Astrocyte (in vitro differentiated cells and primary cell): ENCODE measurements around the gene CSNK2B. TPM values are rescaled to one million over a fixed set of nuclear protein-coding genes. Genes with fewer than 3 reads are reported as not detected.

Experiments used
- DNase-seq: peaks from one replicate; pipeline ENCODE4 v3.0.0-alpha.2; 2010; ENCODE audit warnings: low read depth
- FAIRE-seq: peaks from 2 replicates; lab custom pipeline; 2011; peaks lifted over from hg19 to GRCh38; lab: Jason Lieb, UNC
- H2AFZ ChIP-seq: 2 replicates; pipeline ENCODE4 v1.6.0; 2012; ENCODE audit warnings: low read depth, low read length, inconsistent platforms
- H3K27ac ChIP-seq: 2 replicates; pipeline ENCODE4 v1.5.1; 2011; ENCODE audit warnings: low read depth, low read length, inconsistent platforms
- H3K27me3 ChIP-seq: 2 replicates; pipeline ENCODE4 v1.6.0; 2011; ENCODE audit warnings: low read length, inconsistent platforms; ENCODE audit not compliant: insufficient read depth
- H3K36me3 ChIP-seq: 2 replicates; pipeline ENCODE4 v1.5.1; 2011; ENCODE audit warnings: low read length, inconsistent platforms; ENCODE audit not compliant: insufficient read depth
- H3K4me1 ChIP-seq: 2 replicates; pipeline ENCODE4 v1.5.1; 2011; ENCODE audit warnings: low read length, inconsistent platforms; ENCODE audit not compliant: insufficient read depth
- H3K4me2 ChIP-seq: 2 replicates; pipeline ENCODE4 v1.6.0; 2012; ENCODE audit warnings: low read length, inconsistent platforms
- H3K4me3 ChIP-seq: 2 replicates; pipeline ENCODE4 v1.5.1; 2011; ENCODE audit warnings: low read depth, mild to moderate bottlenecking, low read length, inconsistent platforms; ENCODE audit not compliant: insufficient read depth
- H3K79me2 ChIP-seq: 2 replicates; pipeline ENCODE4 v1.6.0; 2012; ENCODE audit warnings: mild to moderate bottlenecking, low read length, inconsistent platforms; ENCODE audit not compliant: insufficient read depth
- H3K9ac ChIP-seq: 2 replicates; pipeline ENCODE4 v1.6.0; 2012; ENCODE audit warnings: mild to moderate bottlenecking, low read length, inconsistent platforms
- H3K9me3 ChIP-seq: 2 replicates; pipeline ENCODE4 v1.5.1; 2012; ENCODE audit warnings: low read depth, mild to moderate bottlenecking, low read length, inconsistent platforms; ENCODE audit not compliant: insufficient read depth
- H4K20me1 ChIP-seq: 2 replicates; pipeline ENCODE4 v1.6.0; 2012; ENCODE audit warnings: low read length, inconsistent platforms; ENCODE audit not compliant: insufficient read depth
- H3K27ac Mint-ChIP-seq: one replicate; pipeline ENCODE4 v1.8.0; 2021; ENCODE audit warnings: mild to moderate bottlenecking, mixed read lengths; ENCODE audit not compliant: unreplicated experiment
- H3K27me3 Mint-ChIP-seq: one replicate; pipeline ENCODE4 v1.8.0; 2021; ENCODE audit warnings: low read depth, mixed read lengths; ENCODE audit not compliant: unreplicated experiment
- H3K36me3 Mint-ChIP-seq: one replicate; pipeline ENCODE4 v1.8.0; 2021; ENCODE audit warnings: low read depth, mixed read lengths; ENCODE audit not compliant: unreplicated experiment
- H3K4me1 Mint-ChIP-seq: one replicate; pipeline ENCODE4 v1.8.0; 2021; ENCODE audit warnings: low read depth, mixed read lengths; ENCODE audit not compliant: unreplicated experiment
- H3K4me3 Mint-ChIP-seq: one replicate; pipeline ENCODE4 v1.8.0; 2021; ENCODE audit warnings: mild to moderate bottlenecking, moderate library complexity, mixed read lengths; ENCODE audit not compliant: unreplicated experiment
- H3K9me3 Mint-ChIP-seq: one replicate; pipeline ENCODE4 v1.8.0; 2021; ENCODE audit warnings: mild to moderate bottlenecking, mixed read lengths; ENCODE audit not compliant: unreplicated experiment
- EZH2 ChIP-seq: IDR thresholded peaks from 2 replicates; pipeline ENCODE4 v1.6.1; 2012; ENCODE audit warnings: mild to moderate bottlenecking, low read length, inconsistent platforms; ENCODE audit not compliant: insufficient read depth
- total RNA-seq: library from RNA; stranded (reverse); gene quantifications from 2 replicates; pipeline ENCODE4 v1.2.1, GENCODE V29; 2021
- TF ChIP-seq, protein P1 (sequence below): IDR thresholded peaks from 2 replicates; pipeline ENCODE4 v1.5.1; 2011; ENCODE audit warnings: low read depth, mild to moderate bottlenecking, inconsistent platforms, low read length, moderate library complexity; ENCODE audit not compliant: insufficient read depth

The CSNK2B gene
- total RNA-seq, 1 donor from 2014 or later, result 208 TPM

DNA sequence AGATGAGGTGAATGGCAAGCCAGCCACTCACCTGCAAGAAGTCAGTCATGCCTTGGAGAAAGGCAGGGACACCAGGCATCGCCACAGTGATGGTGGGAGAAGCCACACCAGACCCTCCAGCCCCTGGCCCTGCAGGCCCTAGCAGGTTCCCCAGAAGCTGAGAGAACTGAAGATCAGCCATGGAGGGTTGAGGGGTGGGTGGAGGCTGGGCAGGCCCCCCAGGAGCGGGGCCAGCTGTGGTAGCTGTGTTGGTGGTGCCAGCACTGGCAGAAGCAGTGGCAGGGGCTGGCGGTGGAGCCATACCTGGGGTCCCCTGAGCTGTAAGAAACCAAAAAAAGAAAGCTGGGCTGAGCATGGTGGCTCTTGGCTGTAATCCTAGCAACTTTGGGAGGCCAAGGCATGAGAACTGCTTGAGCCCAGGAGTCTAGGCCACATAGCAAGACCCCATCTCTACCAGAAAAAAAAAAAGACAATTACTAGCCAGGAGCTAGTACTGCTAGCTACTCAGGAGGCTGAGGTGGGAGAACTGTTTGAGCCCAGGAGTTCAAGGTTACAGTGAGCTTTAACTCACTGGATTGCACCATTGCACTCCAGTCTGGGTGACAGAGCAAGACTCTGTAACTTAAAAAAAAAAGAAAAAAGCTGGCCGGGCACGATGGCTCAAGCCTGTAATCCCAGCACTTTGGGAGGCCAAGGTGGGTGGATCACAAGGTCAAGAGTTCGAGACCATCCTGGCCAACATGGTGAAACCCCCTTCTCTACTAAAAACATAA, 22.9 kb upstream of the CSNK2B start:
- Histone ChIP-seq H3K36me3 (peaks cover 54% of the 10 kb centered on the region), H3K4me1 (peaks cover 13% of the 10 kb centered on the region), H4K20me1 (peaks cover 34% of the 10 kb centered on the region), H3K9me3 (no peaks in the 10 kb centered on the region), H2AFZ (no peak overlapping the region), H3K27me3 (no peaks in the 10 kb centered on the region), H3K79me2 (peaks cover 3% of the 10 kb centered on the region), H3K4me3 (no peak overlapping the region), H3K27ac (no peak overlapping the region), H3K9ac (no peak overlapping the region), H3K4me2 (no peak overlapping the region)
- H3K27ac Mint-ChIP-seq, result no peak overlapping the region
- DNase-seq, result no peak
- H3K36me3 Mint-ChIP-seq, result peaks cover 28% of the 10 kb centered on the region
- no peak for TF ChIP-seq EZH2
- TF ChIP-seq, protein P1, sequence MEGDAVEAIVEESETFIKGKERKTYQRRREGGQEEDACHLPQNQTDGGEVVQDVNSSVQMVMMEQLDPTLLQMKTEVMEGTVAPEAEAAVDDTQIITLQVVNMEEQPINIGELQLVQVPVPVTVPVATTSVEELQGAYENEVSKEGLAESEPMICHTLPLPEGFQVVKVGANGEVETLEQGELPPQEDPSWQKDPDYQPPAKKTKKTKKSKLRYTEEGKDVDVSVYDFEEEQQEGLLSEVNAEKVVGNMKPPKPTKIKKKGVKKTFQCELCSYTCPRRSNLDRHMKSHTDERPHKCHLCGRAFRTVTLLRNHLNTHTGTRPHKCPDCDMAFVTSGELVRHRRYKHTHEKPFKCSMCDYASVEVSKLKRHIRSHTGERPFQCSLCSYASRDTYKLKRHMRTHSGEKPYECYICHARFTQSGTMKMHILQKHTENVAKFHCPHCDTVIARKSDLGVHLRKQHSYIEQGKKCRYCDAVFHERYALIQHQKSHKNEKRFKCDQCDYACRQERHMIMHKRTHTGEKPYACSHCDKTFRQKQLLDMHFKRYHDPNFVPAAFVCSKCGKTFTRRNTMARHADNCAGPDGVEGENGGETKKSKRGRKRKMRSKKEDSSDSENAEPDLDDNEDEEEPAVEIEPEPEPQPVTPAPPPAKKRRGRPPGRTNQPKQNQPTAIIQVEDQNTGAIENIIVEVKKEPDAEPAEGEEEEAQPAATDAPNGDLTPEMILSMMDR, result no peak
- no peaks in the 10 kb centered on the region for H3K27me3 Mint-ChIP-seq
- no peak overlapping the region for H3K4me3 Mint-ChIP-seq
- H3K9me3 Mint-ChIP-seq, result no peaks in the 10 kb centered on the region
- no peaks in the 10 kb centered on the region for H3K4me1 Mint-ChIP-seq
- no peak for FAIRE-seq

DNA sequence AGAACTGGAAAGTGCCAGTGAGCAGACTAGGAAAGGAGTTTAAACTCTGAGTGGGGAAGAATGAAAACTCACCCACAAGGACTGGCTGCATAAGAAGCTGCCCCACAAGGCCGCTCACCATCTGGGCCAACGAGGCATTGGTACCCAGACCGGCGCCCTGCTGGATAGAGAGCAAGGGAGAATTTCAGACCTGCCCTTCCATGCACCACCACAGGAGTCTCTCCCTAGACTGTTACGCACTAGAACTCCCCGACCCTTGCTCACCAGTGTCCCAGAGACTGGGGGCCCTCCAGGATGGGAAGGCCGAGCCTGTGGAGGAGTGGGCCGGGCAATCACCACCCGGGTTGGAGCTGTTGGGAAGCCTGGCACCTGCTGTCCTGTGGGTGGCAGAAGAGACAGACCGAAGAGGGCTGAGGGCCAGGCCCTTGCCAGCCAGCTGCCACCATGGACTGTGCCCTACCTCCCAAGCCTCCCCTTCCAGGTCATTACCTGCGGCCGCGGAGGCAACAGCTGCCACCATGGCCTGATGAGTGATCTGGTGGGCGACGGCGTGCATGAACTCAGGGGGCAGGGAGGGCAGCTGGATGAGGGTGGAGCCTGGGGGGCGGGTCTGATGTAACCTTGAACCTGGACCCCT, 21.9 kb upstream of the CSNK2B start:
- no peaks in the 10 kb centered on the region for H3K4me1 Mint-ChIP-seq
- no peaks in the 10 kb centered on the region for H3K9me3 ChIP-seq
- TF ChIP-seq, protein P1, result no peak
- TF ChIP-seq EZH2, result no peak
- no peak overlapping the region for H3K4me2 ChIP-seq
- H3K4me3 Mint-ChIP-seq, result no peak overlapping the region
- DNase-seq, result no peak
- peaks cover 26% of the 10 kb centered on the region for H3K36me3 Mint-ChIP-seq
- no peaks in the 10 kb centered on the region for H3K27me3 Mint-ChIP-seq
- no peak overlapping the region for H2AFZ ChIP-seq
- H4K20me1 ChIP-seq, result peaks cover 29% of the 10 kb centered on the region
- H3K79me2 ChIP-seq, result peaks cover 6% of the 10 kb centered on the region
- no peak overlapping the region for H3K9ac ChIP-seq
- H3K27ac Mint-ChIP-seq, result no peak overlapping the region
- peaks cover 55% of the 10 kb centered on the region for H3K36me3 ChIP-seq
- FAIRE-seq, result no peak
- H3K4me1 ChIP-seq, result peaks cover 12% of the 10 kb centered on the region
- H3K9me3 Mint-ChIP-seq, result no peaks in the 10 kb centered on the region
- no peak overlapping the region for H3K27ac ChIP-seq
- no peaks in the 10 kb centered on the region for H3K27me3 ChIP-seq
- H3K4me3 ChIP-seq, result no peak overlapping the region

DNA sequence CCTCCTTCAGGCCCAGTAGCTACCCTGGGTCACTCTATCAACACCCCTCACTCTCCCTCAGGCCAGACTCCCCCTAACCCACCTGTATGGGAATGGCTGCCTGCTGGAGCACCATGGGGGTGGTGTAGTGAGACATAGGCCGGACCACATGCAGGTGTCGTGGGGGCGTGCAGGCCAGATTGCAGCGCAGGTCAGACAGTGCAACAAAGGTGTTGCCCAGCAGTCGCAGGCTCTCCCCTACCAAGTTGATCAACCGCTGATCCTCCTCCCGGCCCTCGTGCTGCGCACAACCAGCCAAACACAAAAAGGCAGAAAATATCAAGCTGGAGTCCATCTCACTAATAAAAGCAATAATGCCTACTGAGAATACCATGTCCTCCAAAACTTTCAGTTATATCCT, 20.6 kb upstream of the CSNK2B start:
- no peaks in the 10 kb centered on the region for H3K9me3 Mint-ChIP-seq
- Histone ChIP-seq H3K9ac (no peak overlapping the region), H2AFZ (no peak overlapping the region), H3K4me3 (no peak overlapping the region), H3K36me3 (peaks cover 54% of the 10 kb centered on the region), H3K4me1 (no peaks in the 10 kb centered on the region), H3K27ac (no peak overlapping the region), H3K27me3 (no peaks in the 10 kb centered on the region), H3K9me3 (no peaks in the 10 kb centered on the region), H3K4me2 (no peak overlapping the region), H4K20me1 (peaks cover 23% of the 10 kb centered on the region), H3K79me2 (peaks cover 20% of the 10 kb centered on the region)
- no peak for TF ChIP-seq EZH2
- TF ChIP-seq, protein P1, result no peak
- H3K36me3 Mint-ChIP-seq, result peaks cover 21% of the 10 kb centered on the region
- peaks cover 4% of the 10 kb centered on the region for H3K4me1 Mint-ChIP-seq
- H3K27me3 Mint-ChIP-seq, result no peaks in the 10 kb centered on the region
- no peak for DNase-seq
- no peak for FAIRE-seq
- no peak overlapping the region for H3K27ac Mint-ChIP-seq
- H3K4me3 Mint-ChIP-seq, result no peak overlapping the region
